ENCODE results near the gene NFE2L3. TPM values are rescaled to one million over a fixed set of nuclear protein-coding genes. Genes with fewer than 3 reads are reported as not detected.
A peak's percentile ranks its signal among the peaks of the same experiment; 100 is the strongest.
"Not testable (repeated sequence)": the region's sequence is repeated elsewhere in the genome, so short reads cannot be mapped to it uniquely, and the experiment has no call there.

NFE2L3 gene, protein sequence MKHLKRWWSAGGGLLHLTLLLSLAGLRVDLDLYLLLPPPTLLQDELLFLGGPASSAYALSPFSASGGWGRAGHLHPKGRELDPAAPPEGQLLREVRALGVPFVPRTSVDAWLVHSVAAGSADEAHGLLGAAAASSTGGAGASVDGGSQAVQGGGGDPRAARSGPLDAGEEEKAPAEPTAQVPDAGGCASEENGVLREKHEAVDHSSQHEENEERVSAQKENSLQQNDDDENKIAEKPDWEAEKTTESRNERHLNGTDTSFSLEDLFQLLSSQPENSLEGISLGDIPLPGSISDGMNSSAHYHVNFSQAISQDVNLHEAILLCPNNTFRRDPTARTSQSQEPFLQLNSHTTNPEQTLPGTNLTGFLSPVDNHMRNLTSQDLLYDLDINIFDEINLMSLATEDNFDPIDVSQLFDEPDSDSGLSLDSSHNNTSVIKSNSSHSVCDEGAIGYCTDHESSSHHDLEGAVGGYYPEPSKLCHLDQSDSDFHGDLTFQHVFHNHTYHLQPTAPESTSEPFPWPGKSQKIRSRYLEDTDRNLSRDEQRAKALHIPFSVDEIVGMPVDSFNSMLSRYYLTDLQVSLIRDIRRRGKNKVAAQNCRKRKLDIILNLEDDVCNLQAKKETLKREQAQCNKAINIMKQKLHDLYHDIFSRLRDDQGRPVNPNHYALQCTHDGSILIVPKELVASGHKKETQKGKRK
- 273 and 296 TPM in 2 replicates for total RNA-seq (2014; rRNA removed; shearing (Covaris generic))

DNA sequence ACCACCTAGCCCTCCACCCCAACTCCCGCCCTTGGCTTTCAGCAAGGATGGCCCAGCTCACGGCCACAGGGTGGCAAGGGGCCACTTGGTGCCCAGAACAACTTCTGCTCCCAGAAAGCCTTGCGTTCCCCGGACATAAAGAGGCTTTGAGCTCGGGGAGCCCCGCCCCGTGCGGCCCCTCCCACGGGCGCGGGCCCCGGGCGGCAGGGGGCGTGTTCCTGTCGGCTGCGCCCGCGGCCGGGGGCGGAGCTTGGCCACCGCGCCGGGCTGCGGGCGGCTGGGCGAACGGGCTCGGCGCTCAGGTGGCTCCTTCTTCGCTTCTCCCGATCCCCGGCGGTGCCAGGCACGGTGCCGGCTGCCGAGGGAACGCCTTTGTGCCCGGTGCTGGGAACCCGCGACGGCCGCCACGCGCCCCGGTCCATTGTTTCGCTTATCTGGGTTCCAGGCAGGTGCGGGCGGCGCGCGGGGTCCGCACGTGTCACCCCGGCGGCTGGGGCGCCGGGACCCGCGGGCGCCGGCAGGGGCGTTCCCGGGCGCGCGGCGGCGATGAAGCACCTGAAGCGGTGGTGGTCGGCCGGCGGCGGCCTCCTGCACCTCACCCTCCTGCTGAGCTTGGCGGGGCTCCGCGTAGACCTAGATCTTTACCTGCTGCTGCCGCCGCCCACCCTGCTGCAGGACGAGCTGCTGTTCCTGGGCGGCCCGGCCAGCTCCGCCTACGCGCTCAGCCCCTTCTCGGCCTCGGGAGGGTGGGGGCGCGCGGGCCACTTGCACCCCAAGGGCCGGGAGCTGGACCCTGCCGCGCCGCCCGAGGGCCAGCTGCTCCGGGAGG, at the start of gene NFE2L3:
Gene NFE2L3 (plus strand): TSS at position 246 of the 829 bp plus-strand sequence. CDS start 301 bp downstream, at position 547.
- peak; percentile 95 for DNase-seq (ENCODE audit: low read depth)

DNA sequence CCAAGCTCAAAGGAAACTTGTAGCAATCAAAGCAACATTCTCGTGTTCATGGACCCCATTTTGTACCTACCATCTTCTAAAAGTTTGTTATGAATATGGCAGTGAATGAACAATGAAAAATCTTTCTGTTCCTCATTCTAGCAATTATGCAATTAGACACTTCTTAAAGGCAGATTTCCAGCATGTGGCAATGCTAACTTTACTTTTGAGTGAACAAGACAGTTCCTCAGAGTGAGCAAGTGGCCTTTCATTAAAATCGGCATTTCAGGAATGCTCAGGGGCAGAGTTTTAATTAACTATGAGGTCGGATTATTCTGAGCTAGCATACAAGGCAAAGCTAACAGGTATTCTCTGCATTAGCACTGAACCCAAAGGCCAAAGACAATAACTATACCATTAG, 48.4 kb upstream of the NFE2L3 start:
- DNase-seq (ENCODE audit: low read depth) = no peak

DNA sequence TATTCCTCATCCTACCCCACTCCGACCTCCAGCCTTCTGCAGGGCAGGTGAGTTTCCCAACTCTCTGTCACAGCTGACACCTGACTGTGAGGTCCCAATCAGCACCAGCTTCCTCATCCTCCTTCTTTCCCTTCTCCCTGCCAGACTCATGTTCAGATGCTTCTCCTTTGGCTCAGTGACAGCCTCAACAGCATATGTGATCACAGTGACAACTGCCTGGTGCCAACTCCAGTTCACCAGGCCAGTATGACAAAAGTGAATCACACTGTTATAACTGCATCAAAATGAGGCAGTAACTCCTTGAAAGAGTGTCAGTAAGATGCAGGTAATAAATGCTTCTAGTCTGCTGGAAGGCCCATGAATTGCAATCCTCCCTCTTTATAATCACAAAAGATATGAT, 46.8 kb upstream of the NFE2L3 start:
- no peak for DNase-seq (ENCODE audit: low read depth)

DNA sequence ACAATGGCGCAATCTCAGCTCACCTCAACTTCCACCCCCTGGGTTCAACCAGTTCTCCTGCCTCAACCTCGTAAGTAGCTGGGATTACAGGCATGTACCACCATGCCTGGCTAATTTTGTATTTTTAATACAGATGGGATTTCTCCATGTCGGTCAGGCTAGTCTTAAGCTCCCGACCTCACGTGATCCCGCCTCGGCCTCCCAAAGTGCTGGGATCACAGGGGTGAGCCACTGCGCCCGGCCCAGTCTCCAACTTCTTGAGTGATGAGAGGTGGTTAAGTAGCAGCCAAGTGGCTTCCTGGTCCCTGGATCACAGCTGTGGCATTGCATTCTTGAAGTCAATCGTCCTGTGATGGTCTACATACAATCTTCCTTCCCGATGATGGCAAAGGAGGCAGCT, 46.1 kb upstream of the NFE2L3 start:
- no peak for DNase-seq (ENCODE audit: low read depth)

DNA sequence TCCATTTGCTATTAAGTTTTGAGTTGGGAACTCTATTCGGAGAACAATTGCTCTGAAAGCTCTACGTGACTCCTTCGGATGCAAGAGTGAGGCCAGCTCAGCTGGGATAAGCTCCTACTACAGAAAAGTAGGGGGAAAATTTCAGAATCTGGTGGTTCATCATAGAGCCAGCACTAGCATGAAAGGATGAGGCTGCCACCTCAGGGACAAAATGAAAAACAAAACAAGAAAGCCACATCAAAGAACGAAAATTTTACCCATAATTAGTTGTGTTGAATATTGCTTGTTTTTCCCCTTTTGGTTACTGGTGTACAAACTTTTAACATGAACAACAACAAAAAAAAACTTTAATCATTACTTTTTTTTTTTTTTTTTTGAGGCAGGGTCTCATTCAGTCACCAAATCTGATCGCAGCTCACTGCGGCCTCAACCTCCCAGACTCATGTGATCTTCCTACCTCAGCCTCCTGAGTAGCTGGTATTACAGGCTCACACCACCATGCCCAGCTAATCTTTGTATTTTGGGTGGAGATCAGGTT, 39.7 kb upstream of the NFE2L3 start:
- DNase-seq (ENCODE audit: low read depth) = no peak

DNA sequence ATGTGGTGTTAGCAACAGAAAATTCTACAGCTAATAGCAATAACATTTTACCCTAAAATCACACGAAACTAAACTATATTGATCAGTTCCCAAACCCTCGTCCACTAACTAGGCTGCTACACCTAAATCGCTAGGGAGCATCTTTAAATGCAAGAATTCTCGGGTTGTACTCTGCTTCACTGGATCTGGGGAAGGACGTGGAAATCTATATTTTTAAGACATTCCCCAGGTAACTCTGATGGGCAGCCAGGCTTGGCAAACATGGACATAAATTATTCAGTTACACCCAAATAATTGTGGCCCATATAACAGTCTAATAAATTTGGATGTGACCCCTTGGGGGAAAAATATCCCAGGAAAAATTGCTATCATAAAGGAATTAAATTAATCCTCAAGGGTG, 36.3 kb upstream of the NFE2L3 start:
- DNase-seq (ENCODE audit: low read depth) = no peak

DNA sequence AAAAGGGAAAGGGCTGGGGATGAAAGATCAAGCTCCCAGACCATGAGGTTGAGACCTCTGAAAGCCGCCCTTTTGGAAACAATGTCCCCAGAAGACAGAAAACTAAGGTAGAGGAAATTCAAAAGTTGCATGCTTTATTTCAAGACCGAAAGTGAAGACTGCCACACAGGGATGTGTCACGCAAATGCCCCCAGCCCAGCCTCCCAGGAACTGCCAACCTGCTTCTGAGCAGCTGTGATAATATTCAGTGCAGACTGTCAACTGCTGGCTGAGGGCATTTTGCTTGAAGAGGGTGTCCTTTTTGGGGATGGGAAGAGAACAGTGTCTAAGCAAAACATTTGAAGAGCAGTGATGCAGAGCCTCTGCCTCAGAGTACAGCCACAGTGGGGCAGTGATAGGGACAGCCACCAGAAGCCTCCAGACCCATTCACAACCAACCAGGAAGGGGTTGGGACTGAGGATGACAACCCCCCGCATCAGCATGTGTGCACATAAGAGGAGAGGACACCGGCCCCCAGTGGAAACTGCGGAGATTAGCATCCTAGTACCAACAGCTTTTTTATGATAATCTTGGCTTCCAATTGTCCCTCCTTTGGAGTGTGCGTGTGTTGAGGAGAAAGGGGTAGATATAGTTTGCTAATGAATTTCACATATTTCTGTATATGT, 34.7 kb upstream of the NFE2L3 start:
- peak; percentile 33 for DNase-seq (ENCODE audit: low read depth)

DNA sequence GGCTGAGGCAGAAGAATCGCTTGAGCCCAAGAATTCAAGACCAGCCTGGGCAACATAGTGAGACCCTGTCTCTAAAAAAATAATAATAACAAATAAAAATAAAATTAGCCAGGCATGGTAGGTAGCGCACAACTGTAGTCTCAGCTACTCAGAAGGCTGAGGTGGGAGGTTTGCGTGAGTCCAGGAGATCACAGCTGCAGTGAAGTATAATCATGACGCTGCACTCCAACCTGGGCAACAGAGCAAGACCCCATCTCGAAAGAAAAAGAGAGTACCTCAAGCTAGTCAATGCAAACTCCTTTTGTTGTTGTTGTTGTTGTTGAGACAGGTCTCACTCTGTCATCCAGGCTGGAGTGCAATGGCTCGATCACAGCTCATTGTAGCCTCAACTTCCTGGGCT, 34.0 kb upstream of the NFE2L3 start:
- no peak for DNase-seq (ENCODE audit: low read depth)

DNA sequence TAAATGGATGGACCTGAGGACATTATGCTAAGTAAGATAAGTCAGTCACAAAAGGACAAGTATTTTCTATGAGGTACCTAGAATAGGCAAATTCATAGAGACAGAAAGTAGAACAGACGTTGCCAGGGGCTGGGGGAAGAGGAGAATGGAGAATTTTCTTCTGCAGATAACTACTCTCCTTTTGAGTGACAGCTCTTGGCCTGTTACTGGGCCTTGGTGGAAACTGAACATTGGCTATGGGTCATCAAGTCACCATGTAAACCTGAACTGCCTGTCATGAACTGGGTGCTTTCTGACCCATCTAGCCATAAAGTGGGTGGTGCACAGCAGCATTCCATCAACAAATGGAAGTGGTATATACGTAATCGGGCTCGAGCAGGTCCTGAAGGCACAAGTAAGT, 29.3 kb upstream of the NFE2L3 start:
- no peak for DNase-seq (ENCODE audit: low read depth)

DNA sequence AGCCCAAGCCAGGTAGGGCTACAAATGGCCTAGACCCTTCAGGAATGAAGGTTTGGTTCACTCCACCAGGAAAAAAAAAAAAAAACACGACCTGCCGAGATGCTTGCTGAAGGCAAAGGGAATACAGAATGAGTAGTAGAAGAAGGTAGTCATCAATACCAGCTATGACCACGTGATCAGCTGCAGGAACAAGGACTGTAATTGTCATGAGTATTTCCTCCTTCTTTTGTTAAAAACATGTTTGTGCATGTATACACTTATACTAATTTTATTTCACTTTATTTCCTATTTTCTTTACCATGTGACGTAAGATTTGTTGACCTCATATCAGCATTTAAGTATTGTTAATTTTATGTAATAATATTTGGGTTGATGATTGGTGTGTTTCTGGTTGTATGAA, 27.2 kb upstream of the NFE2L3 start:
- DNase-seq (ENCODE audit: low read depth) = not testable (repeated sequence)

DNA sequence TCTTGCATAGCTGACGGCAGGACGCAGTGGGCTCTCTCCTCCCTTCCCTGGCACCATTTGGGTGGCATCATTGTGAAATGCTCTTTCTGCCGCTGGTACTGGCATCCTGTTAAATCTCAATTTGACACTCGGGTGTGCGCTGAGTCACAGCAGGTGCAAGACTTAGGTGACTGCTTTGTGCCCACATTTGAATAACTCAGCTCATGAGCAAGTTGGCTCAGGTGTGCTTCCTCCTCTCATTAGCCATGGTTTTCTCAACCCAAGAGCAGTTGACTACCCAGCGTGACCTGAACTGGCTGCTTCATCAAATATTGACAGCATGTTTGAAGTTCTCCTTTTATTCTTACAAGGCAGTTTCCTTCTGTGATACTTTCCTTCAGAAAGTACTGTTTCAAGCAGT, 24.6 kb upstream of the NFE2L3 start:
- no peak for DNase-seq (ENCODE audit: low read depth)

DNA sequence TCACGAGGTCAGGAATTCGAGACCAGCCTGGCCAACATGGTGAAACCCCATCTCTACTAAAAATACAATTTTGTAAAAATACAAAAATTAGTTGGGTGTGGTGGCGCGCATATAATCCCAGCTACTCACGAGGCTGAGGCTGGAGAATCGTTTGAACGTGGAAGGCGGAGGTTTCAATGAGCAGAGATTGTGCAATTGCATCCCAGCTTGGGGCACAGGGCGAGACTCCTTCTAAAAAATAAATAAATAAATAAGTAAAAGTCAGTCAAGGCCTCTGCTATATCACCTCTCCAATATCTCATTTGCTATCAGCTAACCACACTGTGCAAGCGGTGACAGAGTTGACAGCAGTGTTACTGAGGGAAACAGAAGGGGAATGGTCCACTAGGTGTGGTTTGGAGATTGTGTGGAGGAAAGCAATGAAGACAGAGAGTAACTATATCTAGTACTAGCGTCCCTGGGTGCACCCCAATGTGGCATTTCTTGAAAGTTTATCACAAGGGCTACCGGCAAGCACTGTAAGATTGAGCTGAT, 20.9 kb upstream of the NFE2L3 start:
- no peak for DNase-seq (ENCODE audit: low read depth)

DNA sequence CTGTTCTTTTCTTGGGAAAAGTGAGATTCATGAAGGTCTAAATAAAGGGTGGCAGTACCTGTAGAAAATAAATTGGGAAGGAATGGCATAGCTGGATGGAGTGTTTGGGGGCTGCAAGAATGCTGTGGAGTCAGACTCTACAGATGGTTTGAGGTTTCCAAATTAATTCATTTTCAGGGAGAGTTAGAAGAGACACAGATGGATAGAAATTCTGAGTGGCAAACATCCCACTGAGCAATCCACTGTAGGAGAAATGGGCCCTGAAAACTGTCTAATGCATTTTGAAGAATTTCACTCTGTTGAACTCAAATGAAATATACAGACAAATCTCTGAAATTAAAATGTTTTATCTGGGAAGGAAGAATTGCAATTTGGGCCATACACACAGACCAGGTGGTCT, 16.9 kb upstream of the NFE2L3 start:
- DNase-seq (ENCODE audit: low read depth) = no peak

DNA sequence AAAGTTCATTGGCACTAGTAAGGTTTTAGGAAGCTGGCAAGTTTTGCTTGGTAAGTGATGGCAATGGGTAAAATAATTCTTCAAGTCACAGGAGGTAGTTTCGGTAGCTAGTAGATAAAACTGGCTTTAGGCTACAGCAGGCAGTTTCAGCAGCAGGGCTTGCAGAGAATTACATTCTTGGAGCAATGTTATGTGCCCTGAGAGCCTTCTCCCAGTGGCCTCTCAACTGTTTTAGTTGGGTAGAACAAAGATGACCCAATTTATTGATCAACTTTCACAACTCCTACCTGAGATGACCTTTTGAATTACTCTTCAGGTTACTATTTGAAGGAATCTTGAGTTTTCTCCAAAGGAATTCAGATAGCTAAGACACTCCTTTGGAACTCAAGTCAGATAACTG, 16.4 kb upstream of the NFE2L3 start:
- no peak for DNase-seq (ENCODE audit: low read depth)

DNA sequence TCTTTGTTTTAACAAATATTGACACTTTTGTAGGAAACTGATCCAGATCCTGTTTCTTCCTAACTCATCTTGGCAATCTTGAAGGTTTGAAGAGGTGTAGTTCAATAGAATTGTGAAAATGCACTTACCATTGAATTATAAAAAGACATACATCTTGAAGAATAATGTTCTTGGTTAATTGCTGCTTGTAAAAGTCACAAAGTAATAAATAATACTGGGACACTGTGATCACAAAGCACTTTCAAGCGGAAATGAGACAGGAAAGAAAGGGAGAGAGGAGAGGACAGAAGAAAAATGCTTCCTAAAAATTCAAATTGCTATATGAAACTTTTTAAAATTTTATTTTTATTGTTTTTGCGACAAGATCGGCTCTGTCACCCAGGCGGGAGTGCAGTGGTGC, 15.2 kb upstream of the NFE2L3 start:
- DNase-seq (ENCODE audit: low read depth) = no peak

DNA sequence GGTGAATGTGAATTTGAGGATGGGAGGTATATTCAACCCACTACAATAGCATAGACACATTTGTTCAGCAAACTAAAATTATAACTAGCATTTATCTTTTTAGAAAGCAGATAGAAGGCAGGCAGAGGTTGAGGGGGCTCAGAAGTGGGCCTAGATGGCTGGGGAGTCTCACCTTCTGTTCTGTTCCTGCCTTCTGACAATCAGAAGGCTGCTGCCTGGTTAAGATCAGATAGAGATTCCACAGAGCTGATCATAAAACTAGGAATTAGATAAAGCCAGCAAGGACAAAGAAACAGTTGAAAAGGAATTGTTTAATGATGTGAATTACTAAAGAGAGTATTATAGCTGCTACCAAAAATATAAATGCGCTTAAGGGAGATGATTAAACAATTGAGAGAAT, 11.6 kb upstream of the NFE2L3 start:
- no peak for DNase-seq (ENCODE audit: low read depth)

DNA sequence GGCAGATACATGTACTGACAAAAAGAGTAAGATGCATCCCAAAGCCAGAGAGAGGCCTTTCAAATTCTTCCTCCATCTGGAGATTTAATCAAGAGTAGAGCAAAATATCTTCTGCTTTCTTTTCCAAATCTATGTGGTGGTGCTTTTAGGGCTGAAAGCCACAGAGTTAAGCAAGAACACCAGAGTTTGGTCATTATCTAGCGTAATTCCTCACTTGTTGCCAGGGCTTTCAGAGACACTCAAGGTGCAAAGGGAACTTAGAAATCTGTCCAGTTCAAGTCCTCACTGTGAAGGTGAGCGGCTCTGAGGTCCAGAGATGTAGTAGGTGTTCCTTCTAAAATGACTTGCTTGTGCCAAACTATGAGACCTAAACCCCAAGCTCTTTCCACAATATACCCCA, 10.9 kb upstream of the NFE2L3 start:
- DNase-seq (ENCODE audit: low read depth) = no peak

DNA sequence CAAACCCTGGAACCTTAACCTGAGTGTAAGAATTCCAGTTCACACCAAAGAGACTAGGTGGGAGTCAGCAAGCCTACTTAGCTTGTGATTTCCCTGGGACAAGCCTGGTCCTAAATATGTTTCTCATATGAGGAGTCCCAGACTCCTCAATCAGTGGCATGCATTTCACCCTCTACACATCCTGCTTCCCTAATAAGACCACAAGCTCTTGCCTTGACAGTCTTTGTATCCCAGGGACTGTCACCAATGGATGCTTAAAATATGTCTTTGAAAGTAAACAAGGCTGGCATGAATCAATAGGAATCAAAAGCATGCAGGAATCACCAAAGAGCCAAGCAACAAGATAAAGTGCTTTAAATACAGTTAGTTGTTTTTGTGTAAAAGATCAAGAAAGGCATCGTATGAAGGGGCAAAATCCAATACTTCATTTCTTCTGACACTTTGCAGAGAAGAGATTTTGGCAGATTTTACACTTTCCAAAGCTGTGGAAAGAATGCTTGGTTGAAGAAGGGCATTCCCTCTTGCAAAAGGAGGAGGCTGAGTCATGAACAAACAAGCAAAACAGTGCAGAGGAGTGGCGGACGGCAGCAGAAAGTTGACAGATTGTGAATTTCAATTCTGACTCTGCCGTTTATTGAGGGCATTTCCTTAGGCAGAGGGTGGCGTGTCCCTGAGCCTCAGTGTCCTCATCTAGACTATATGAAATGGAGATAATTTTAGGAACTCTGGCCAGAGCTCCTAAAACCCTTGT, 8.5 kb upstream of the NFE2L3 start:
- peak; percentile 27 for DNase-seq (ENCODE audit: low read depth)

DNA sequence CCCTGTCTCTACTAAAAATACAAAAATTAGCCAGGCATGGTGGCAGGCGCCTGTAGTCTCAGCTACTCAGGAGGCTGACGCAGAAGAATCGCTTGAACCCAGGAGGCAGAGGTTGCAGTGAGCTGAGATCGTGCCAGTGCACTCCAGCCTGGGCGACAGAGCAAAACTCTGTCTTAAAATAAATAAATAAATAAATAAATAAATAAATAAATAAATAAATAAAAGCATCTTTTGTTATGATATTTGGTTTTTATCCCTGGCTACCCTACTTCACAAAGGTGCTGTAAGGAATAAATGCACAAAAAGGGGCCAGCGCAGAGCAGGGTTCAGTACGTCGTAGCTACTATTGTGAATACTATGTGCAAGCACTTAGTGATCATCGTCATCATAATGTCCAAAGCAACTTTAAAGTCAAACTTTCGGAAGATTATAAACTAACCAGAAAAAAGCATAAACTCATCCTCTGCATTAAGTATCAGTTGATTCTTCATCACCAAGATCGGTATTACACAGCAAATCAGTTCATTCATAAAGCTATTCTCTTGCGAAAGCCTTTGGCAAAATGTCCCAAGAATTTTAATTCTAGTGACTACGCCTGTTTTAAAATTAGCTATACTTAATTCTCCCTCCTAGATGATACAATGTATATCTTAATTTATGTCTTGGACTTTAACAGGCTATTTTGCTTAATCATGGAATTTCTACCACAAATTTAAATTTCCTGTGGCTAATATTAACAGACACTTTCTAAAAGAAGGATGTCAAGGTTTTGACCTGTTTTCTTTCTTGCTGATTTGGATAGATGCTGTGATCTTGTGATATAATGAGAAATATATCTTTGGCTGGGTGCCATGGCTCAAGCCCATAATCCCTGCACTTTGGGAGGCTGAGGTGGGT, 7.6 kb upstream of the NFE2L3 start:
- no peak for DNase-seq (ENCODE audit: low read depth)

DNA sequence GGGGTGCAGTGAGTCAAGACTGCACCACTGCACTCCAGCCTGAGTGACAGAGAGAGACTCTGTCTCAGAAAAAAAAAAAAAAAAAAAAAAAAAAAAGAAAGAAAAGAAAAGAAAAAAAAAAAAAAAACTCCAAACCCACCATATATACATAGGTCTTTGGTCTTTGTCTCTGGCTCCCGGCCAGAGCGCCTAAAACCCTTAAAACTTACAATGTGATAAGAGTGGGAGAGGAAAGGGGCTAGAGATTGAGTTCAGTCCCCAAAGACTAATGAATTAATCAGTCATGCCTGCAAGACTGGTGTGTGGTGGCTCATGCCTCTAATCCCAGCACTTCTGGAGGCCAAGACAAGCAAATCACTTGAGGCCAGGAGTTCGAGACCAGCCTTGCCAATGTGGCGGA, 6.8 kb upstream of the NFE2L3 start:
- no peak for DNase-seq (ENCODE audit: low read depth)
